B cell (primary cell): ENCODE results near the gene KLF4. TPM values are rescaled to one million over a fixed set of nuclear protein-coding genes. Genes with fewer than 3 reads are reported as not detected.

Source experiments
- ATAC-seq: fragments of 200-7000 bp; cut with Tn5 transposase; one replicate; pipeline ENCODE4 v1.10.0; 2021; ENCODE audit warnings: low read depth, mild to moderate bottlenecking, moderate number of reproducible peaks, moderate library complexity
- CTCF ChIA-PET: fragments of 350-600 bp; sonication (Branson Sonifier 250); formaldehyde crosslinking; loops from one replicate; lab custom pipeline; 2021; ENCODE audit warnings: antibody characterized with exemption, inconsistent platforms; lab: Charles Lee
- POLR2A ChIA-PET: fragments of 350-600 bp; sonication (Branson Sonifier 250); formaldehyde crosslinking; loops from one replicate; lab custom pipeline; 2021; ENCODE audit warnings: antibody characterized with exemption; lab: Charles Lee
- DNase-seq: peaks from one replicate; pipeline ENCODE4 v3.0.0; 2013
- H2AFZ ChIP-seq: 2 replicates; pipeline ENCODE4 v1.6.1; 2012; ENCODE audit warnings: mild to moderate bottlenecking, low read depth, low read length; ENCODE audit not compliant: insufficient read depth, poor library complexity, severe bottlenecking
- H3K27ac ChIP-seq, 2 donors: 1 replicate in 1 of 2; 2 replicates in 1 of 2; pipeline ENCODE4 v1.5.1; 2012 to 2013; ENCODE audit warnings: low read length in 2 of 2, mild to moderate bottlenecking in 2 of 2, moderate library complexity in 1 of 2
- H3K27me3 ChIP-seq, 4 experiments: fragments of 200-600 bp in 1 of 4; sonication (generic) in 1 of 4; replicated peaks in 1 of 4; 1 replicate in 2 of 4; 2 replicates in 2 of 4; pipeline versions ENCODE4 v1.6.1 to v1.7.0; 2013 to 2016; ENCODE audit warnings: low read length in 3 of 4, mild to moderate bottlenecking in 2 of 4, mixed read lengths in 1 of 4, moderate library complexity in 1 of 4; ENCODE audit not compliant: insufficient read depth in 4 of 4, control insufficient read depth in 3 of 4; ENCODE audit errors: control extremely low read depth in 1 of 4
- H3K36me3 ChIP-seq, 2 experiments: replicated peaks in 1 of 2; 1 replicate in 1 of 2; 2 replicates in 1 of 2; pipeline versions ENCODE4 v1.6.1 to v1.7.1; 2013; ENCODE audit warnings: low read length in 1 of 2; ENCODE audit not compliant: insufficient read depth in 2 of 2, control insufficient read depth in 1 of 2; ENCODE audit errors: control extremely low read depth in 1 of 2, extremely low read depth in 1 of 2
- H3K4me1 ChIP-seq, 2 donors: fragments of 200-600 bp in 1 of 2; sonication (generic) in 1 of 2; 1 replicate in 1 of 2; 2 replicates in 1 of 2; pipeline versions ENCODE4 v1.5.1 to v1.6.1; 2013 to 2017; ENCODE audit warnings: low read length in 2 of 2; ENCODE audit not compliant: control insufficient read depth in 2 of 2, insufficient read depth in 2 of 2
- H3K4me2 ChIP-seq: replicated peaks from 2 replicates; pipeline ENCODE3; 2012; ENCODE audit warnings: mild to moderate bottlenecking, low read depth, low read length; ENCODE audit not compliant: poor library complexity, severe bottlenecking
- H3K4me3 ChIP-seq, 5 experiments: fragments of 200-600 bp in 1 of 5; sonication (generic) in 1 of 5; 1 replicate in 3 of 5; 2 replicates in 2 of 5; pipeline versions ENCODE4 v1.5.1 to v1.7.0; 2011 to 2016; ENCODE audit warnings: low read length in 4 of 5, mild to moderate bottlenecking in 4 of 5, low read depth in 2 of 5, control low read depth in 1 of 5, moderate library complexity in 1 of 5; ENCODE audit not compliant: insufficient read depth in 1 of 5; ENCODE audit errors: control extremely low read depth in 1 of 5, extremely low read depth in 1 of 5
- H3K79me2 ChIP-seq: fragments of 200-600 bp; sonication (generic); one replicate; pipeline ENCODE4 v1.6.0; 2016; ENCODE audit warnings: low read length; ENCODE audit not compliant: control insufficient read depth, insufficient read depth
- H3K9ac ChIP-seq: fragments of 200-600 bp; sonication (generic); 2 replicates; pipeline ENCODE4 v1.6.1; 2017; ENCODE audit warnings: mild to moderate bottlenecking, low read length, moderate library complexity
- H3K9me3 ChIP-seq, 3 donors: one replicate each; pipeline versions ENCODE4 v1.6.1 to v1.7.1; 2013; ENCODE audit warnings: low read length in 2 of 3; ENCODE audit not compliant: control insufficient read depth in 2 of 3, insufficient read depth in 1 of 3; ENCODE audit errors: control extremely low read depth in 1 of 3
- H4K20me1 ChIP-seq: 2 replicates; pipeline ENCODE4 v1.6.0; 2012; ENCODE audit warnings: mild to moderate bottlenecking, low read length; ENCODE audit not compliant: insufficient read depth, control insufficient read depth, poor library complexity, severe bottlenecking
- H3K27ac Mint-ChIP-seq: one replicate; pipeline ENCODE4 v1.8.0; 2021; ENCODE audit warnings: mixed read lengths
- H3K27me3 Mint-ChIP-seq: one replicate; pipeline ENCODE4 v1.8.0; 2021; ENCODE audit warnings: mixed read lengths
- H3K4me1 Mint-ChIP-seq: one replicate; pipeline ENCODE4 v1.8.0; 2021; ENCODE audit warnings: mixed read lengths
- H3K4me3 Mint-ChIP-seq: one replicate; pipeline ENCODE4 v1.8.0; 2021; ENCODE audit warnings: mixed read lengths
- H3K9me3 Mint-ChIP-seq: one replicate; pipeline ENCODE4 v1.8.0; 2022; ENCODE audit warnings: mixed read lengths; ENCODE audit not compliant: insufficient read depth
- EZH2 ChIP-seq: IDR thresholded peaks from 2 replicates; pipeline ENCODE4 v1.6.1; 2012; ENCODE audit warnings: borderline replicate concordance, low read depth, mild to moderate bottlenecking, moderate library complexity, low read length; ENCODE audit not compliant: insufficient read depth, poor library complexity, severe bottlenecking
- WGBS: methylation state at CpG from one replicate; pipeline ENCODE4 v1.1.5; 2013; ENCODE audit warnings: missing lambda C conversion rate; ENCODE audit not compliant: insufficient coverage; 5-methylcytosine and 5-hydroxymethylcytosine counted together
- intact Hi-C: fragments of 100-400 bp; cut with micrococcal nuclease; formaldehyde crosslinking; loops from one replicate; pipeline ENCODE4 v1.10.0; 2022
- polyA plus RNA-seq: library from polyadenylated mRNA; depleted of rRNA; stranded (reverse); fragments of >200 nt; gene quantifications from 2 replicates; pipeline ENCODE4 v1.2.3, GENCODE V29; 2012
- total RNA-seq, 2 donors: library from RNA; stranded (reverse); fragments of 120-200 nt in 1 of 2; gene quantifications; 1 replicate in 1 of 2; 2 replicates in 1 of 2; pipeline versions ENCODE4 v1.2.3 to v1.2.4, GENCODE V29; 2013 to 2022
- TF ChIP-seq, protein P1 (sequence below): fragments of 200-600 bp; IDR thresholded peaks from one replicate; pipeline ENCODE4 v1.8.0; 2022; ENCODE audit warnings: antibody characterized with exemption, mild to moderate bottlenecking

KLF4 gene
- total and polyA plus RNA-seq, 2 donors (not counting 1 experiment from before 2014, with no cell fraction given) = 3.8 to 244 TPM

DNA sequence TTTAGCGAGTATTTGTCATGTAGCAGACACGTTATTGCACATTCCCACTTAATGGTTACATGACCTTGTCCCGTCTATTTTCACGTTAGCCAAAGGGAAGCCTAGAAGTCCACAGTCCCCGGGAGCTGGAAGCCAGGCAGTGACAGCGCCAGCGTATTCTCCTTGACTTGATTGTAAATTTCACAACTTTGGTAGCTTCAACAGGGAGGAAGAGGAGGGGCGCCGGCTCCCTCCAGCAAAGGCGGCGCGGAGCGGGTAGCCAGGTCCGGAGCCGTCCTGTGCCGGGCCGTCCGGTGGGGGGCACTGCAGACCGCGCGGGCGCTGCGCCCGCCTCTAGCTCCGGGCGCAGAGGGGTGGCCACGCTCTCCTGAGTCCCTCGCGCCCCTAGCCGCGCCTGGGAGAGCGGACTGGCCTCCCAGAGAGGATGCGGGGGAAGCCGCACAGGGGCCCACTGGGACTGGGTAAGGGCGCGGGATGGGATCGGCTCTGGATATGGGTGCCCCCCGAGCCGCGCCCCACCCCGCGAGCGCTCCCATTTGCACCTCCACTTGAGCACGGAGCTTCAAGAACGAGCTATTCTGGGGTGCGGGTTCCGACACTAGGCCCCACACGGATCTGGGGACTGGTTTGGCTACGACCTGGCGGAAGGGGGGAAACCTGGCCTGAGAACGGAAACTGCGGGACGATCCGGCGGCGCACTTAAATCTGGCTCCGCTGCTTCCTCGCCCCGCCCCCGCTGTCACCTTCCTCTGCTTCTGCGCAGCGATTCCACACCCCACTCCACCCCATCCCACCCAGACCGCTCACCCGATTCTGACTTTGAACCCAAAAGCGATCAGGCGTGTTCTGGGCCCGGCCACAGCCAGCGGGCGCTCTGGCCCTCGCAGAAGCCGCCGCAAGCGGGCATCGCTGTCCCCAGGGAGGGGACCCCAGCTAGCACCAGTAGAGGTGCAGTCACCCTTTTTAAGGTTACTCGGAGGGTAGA, 23.8 kb downstream of the KLF4 start:
- peak; percentile 84 for ATAC-seq
- Histone ChIP-seq H4K20me1 (no peaks in the 10 kb centered on the region), H3K9ac (peak overlapping the region; percentile 59), H3K4me3 (peak overlapping the region; percentile 25 to 59 (median 47)), H3K4me1 (peaks cover 13 to 15% of the 10 kb centered on the region in 2 donors), H2AFZ (peak overlapping the region; percentile 70), H3K27me3 (peaks cover 0 to 25% (median 17%) of the 10 kb centered on the region in 4 experiments), H3K79me2 (no peaks in the 10 kb centered on the region), H3K4me2 (peak overlapping the region; percentile 76), H3K27ac (no peak overlapping the region), H3K36me3 (no peaks in the 10 kb centered on the region), H3K9me3 (no peaks in the 10 kb centered on the region)
- DNase-seq = peak; percentile 64
- WGBS = 3% methylated on average over 73 of the region's 75 CpGs
- Mint-ChIP-seq H3K27ac (no peak overlapping the region), H3K27me3 (peaks cover 39% of the 10 kb centered on the region), H3K4me3 (peak overlapping the region; percentile 80), H3K4me1 (peaks cover 13% of the 10 kb centered on the region), H3K9me3 (no peaks in the 10 kb centered on the region)
- no peak for TF ChIP-seq EZH2
- TF ChIP-seq, protein P1, sequence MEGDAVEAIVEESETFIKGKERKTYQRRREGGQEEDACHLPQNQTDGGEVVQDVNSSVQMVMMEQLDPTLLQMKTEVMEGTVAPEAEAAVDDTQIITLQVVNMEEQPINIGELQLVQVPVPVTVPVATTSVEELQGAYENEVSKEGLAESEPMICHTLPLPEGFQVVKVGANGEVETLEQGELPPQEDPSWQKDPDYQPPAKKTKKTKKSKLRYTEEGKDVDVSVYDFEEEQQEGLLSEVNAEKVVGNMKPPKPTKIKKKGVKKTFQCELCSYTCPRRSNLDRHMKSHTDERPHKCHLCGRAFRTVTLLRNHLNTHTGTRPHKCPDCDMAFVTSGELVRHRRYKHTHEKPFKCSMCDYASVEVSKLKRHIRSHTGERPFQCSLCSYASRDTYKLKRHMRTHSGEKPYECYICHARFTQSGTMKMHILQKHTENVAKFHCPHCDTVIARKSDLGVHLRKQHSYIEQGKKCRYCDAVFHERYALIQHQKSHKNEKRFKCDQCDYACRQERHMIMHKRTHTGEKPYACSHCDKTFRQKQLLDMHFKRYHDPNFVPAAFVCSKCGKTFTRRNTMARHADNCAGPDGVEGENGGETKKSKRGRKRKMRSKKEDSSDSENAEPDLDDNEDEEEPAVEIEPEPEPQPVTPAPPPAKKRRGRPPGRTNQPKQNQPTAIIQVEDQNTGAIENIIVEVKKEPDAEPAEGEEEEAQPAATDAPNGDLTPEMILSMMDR = peak; percentile 78
- ChIA-PET POLR2A (no interaction called here), CTCF (interaction anchor here (0.6 to 2.6 kb wide), 11 partner anchors 10 to 1488 kb away, joined by 3 to 38 read pairs (median 6); no protein-coding TSS in a partner anchor)
- intact Hi-C loops = loop anchor here (1.0 to 5.0 kb wide), 2 partner anchors 807 to 1100 kb away; no protein-coding TSS in a partner anchor

DNA sequence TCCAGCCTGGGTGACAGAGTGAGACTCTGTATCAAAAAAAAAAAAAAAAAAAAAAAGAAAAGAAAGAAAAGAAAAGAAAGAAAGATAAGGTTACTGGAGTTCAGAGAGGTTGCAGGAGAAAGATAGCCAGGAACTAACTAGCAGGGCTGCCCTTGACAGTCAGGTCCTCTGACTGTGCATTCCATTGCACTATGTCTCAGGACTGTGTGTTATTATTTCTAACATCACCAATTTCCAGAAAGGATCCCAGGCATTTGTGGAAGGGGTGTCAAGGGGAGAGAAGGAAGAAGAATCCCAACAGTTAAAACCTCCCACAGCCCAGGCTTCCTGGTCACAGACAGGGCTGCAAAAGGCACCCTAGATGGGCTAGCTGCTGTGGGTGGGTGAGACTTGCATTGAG, 25.1 kb downstream of the KLF4 start:
- Histone ChIP-seq H3K4me3 (no peak overlapping the region), H3K36me3 (no peaks in the 10 kb centered on the region), H2AFZ (no peak overlapping the region), H3K27me3 (peaks cover 0 to 25% (median 17%) of the 10 kb centered on the region in 4 experiments), H3K27ac (no peak overlapping the region), H3K9ac (no peak overlapping the region), H3K4me1 (peaks cover 13 to 15% of the 10 kb centered on the region in 2 donors), H3K79me2 (no peaks in the 10 kb centered on the region), H4K20me1 (no peaks in the 10 kb centered on the region), H3K9me3 (no peaks in the 10 kb centered on the region), H3K4me2 (no peak overlapping the region)
- TF ChIP-seq, protein P1 = no peak
- no peak for TF ChIP-seq EZH2
- CTCF ChIA-PET = interaction anchor here (1.6 to 2.6 kb wide), 3 partner anchors 11 to 1101 kb away, joined by 10 to 38 read pairs (median 10); no protein-coding TSS in a partner anchor
- no peaks in the 10 kb centered on the region for H3K9me3 Mint-ChIP-seq
- ATAC-seq = no peak
- intact Hi-C loops = no loop called here
- no peak for DNase-seq
- POLR2A ChIA-PET = no interaction called here
- peaks cover 44% of the 10 kb centered on the region for H3K27me3 Mint-ChIP-seq
- no peak overlapping the region for H3K27ac Mint-ChIP-seq
- peaks cover 13% of the 10 kb centered on the region for H3K4me1 Mint-ChIP-seq
- peak overlapping the region; percentile 14 for H3K4me3 Mint-ChIP-seq
